ENCODE results near the gene GLT1D1. TPM values are rescaled to one million over a fixed set of nuclear protein-coding genes. Genes with fewer than 3 reads are reported as not detected.

GLT1D1 gene
- total RNA-seq, 1 experiment from 2014 or later: not detected

GRCh38 chr12:128906485-128907137, 53.3 kb downstream of the GLT1D1 start:
- RAD21 ChIA-PET (ENCODE audit: low non-redundant PET in 1 of 2, low total read pairs in 2 of 2, uncharacterized antibody in 2 of 2, unreplicated experiment in 2 of 2): no interaction called here
- no peaks in the 10 kb centered on the region for H3K9me2 ChIP-seq (ENCODE audit: insufficient read depth)
- POLR2A ChIA-PET: no interaction called here
- TF ChIP-seq RAD21 (IDR thresholded peaks at IDR 0.05; ENCODE audit: low read depth) (no peak), REST (IDR thresholded peaks at IDR 0.05; ENCODE audit: low read depth) (no peak), POLR2AphosphoS5 (IDR thresholded peaks at IDR 0.05; ENCODE audit: low read depth, low read length) (no peak), FOSL1 (IDR thresholded peaks at IDR 0.05; ENCODE audit: low read depth) (no peak), SP1 (IDR thresholded peaks at IDR 0.05; ENCODE audit: low read depth) (no peak), ZNF274 (IDR thresholded peaks at IDR 0.05; ENCODE audit: low read depth, low read length) (no peak), SIN3A (IDR thresholded peaks at IDR 0.05; ENCODE audit: low read depth) (no peak), POLR2A (IDR thresholded peaks at IDR 0.05; ENCODE audit: borderline replicate concordance, extremely low read depth, insufficient read depth, insufficient read length) (no peak), EZH2phosphoT487 (IDR thresholded peaks at IDR 0.05; ENCODE audit: borderline replicate concordance) (no peak), TCF7L2 (IDR thresholded peaks at IDR 0.05; ENCODE audit: borderline replicate concordance, extremely low read depth, insufficient read depth, insufficient read length) (no peak)
- H3K79me2 ChIP-seq (ENCODE audit: insufficient read depth, low read length): no peaks in the 10 kb centered on the region
- CTCF ChIA-PET: no interaction called here
- H3K9ac ChIP-seq (ENCODE audit: low read length): no peak overlapping the region
- no peaks in the 10 kb centered on the region for H3K27me3 ChIP-seq (ENCODE audit: insufficient read depth, low read length)
- no peaks in the 10 kb centered on the region for H3K4me1 ChIP-seq (ENCODE audit: control insufficient read depth in 1 of 2, insufficient read depth in 2 of 2, low read length in 2 of 2)
- DNase-seq (ENCODE audit: low read depth, low spot score) (no peak), ATAC-seq (no peak)
- BruUV-seq (replicated peaks): no TSS peak
- H3K9me3 ChIP-seq (ENCODE audit: control insufficient read depth in 1 of 2, insufficient read depth in 1 of 2, low read depth in 1 of 2, low read length in 2 of 2): no peaks in the 10 kb centered on the region; a peak in 1 of 4 replicates
- H3K4me3 ChIP-seq (replicated peaks in 1 of 2; ENCODE audit: low read depth in 1 of 2, low read length in 2 of 2): no peak overlapping the region
- H3K4me2 ChIP-seq (ENCODE audit: low read length): no peak overlapping the region
- H3K36me3 ChIP-seq (ENCODE audit: control insufficient read depth in 1 of 2, insufficient read depth in 2 of 2, low read length in 2 of 2): no peaks in the 10 kb centered on the region
- intact Hi-C loops (cut with micrococcal nuclease): no loop called here
- H4K20me1 ChIP-seq (ENCODE audit: insufficient read depth): no peaks in the 10 kb centered on the region
- H2AFZ ChIP-seq (ENCODE audit: low read depth, low read length, poor library complexity, severe bottlenecking): no peak overlapping the region
- H3K27ac ChIP-seq (ENCODE audit: low read depth, low read length): no peak overlapping the region
